Fibroblast of pulmonary artery (primary cell): ENCODE results near the gene ARL2BP.

Experiments used
- DNase-seq: peaks from one replicate; pipeline ENCODE4 v3.0.0-alpha.2; 2010; ENCODE audit warnings: low read depth
- H3K4me3 ChIP-seq: replicated peaks from 2 replicates; pipeline ENCODE4 v1.5.1; 2011; ENCODE audit warnings: low read depth, mild to moderate bottlenecking, control low read depth, low read length, moderate library complexity
- CTCF ChIP-seq: IDR thresholded peaks from 2 replicates; pipeline ENCODE4 v1.5.1; 2011; ENCODE audit warnings: mild to moderate bottlenecking, control low read depth, low read length, inconsistent platforms; ENCODE audit errors: missing control alignments

Gene ARL2BP

GRCh38 chr16:57235128-57236021 lies 9.7 kb upstream of the ARL2BP start:
- DNase-seq, result peak; percentile 36
- no peak overlapping the region for H3K4me3 ChIP-seq
- TF ChIP-seq CTCF, result no peak

- DNase-seq, result no peak
- TF ChIP-seq CTCF, result no peak
- no peak overlapping the region for H3K4me3 ChIP-seq
Measured at GRCh38 chr16:57236022-57236350, 9.1 kb upstream of the ARL2BP start.

GRCh38 chr16:57238682-57239081 lies 6.4 kb upstream of the ARL2BP start:
- no peak for DNase-seq
- no peak overlapping the region for H3K4me3 ChIP-seq
- TF ChIP-seq CTCF, result no peak

GRCh38 chr16:57239107-57239506 lies 6.0 kb upstream of the ARL2BP start:
- no peak overlapping the region for H3K4me3 ChIP-seq
- peak; percentile 35 for DNase-seq
- no peak for TF ChIP-seq CTCF

- H3K4me3 ChIP-seq, result no peak overlapping the region
- no peak for TF ChIP-seq CTCF
- DNase-seq, result no peak
Measured at GRCh38 chr16:57240851-57241250, 4.2 kb upstream of the ARL2BP start.

GRCh38 chr16:57242650-57243049 lies 2.4 kb upstream of the ARL2BP start:
- no peak for DNase-seq
- no peak overlapping the region for H3K4me3 ChIP-seq
- TF ChIP-seq CTCF, result no peak

GRCh38 chr16:57244463-57244766 lies 644 bp upstream of the ARL2BP start:
- TF ChIP-seq CTCF, result no peak
- H3K4me3 ChIP-seq, result peak overlapping the region; percentile 60
- DNase-seq, result no peak
